ENCODE measurements around the gene ATP6V1E1.

Gene ATP6V1E1

DNA sequence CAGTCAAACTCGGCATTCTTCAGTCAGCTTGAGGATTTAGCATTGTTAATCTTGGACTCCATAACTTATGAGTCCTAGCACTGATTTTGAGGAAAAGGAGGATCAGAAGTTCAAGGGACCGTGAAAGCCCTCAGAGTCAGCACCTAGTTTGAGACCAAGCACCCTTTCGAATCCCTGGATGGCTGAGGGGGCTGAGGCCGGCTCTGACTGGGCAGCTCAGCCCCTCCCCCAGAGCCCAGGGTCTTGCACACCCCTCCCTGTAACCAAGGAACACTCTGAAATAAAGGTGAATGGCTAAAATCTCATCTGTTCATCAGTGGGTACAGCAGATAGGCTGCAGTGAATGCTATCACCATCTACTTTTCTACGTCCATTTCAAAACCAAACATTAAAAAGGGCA, 38.0 kb downstream of the ATP6V1E1 start:
- POLR2A ChIA-PET = no interaction called here
- CTCF ChIA-PET = no interaction called here
- TF ChIP-seq, protein P1, sequence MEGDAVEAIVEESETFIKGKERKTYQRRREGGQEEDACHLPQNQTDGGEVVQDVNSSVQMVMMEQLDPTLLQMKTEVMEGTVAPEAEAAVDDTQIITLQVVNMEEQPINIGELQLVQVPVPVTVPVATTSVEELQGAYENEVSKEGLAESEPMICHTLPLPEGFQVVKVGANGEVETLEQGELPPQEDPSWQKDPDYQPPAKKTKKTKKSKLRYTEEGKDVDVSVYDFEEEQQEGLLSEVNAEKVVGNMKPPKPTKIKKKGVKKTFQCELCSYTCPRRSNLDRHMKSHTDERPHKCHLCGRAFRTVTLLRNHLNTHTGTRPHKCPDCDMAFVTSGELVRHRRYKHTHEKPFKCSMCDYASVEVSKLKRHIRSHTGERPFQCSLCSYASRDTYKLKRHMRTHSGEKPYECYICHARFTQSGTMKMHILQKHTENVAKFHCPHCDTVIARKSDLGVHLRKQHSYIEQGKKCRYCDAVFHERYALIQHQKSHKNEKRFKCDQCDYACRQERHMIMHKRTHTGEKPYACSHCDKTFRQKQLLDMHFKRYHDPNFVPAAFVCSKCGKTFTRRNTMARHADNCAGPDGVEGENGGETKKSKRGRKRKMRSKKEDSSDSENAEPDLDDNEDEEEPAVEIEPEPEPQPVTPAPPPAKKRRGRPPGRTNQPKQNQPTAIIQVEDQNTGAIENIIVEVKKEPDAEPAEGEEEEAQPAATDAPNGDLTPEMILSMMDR (IDR thresholded peaks at IDR 0.05; ENCODE audit: control extremely low read depth, extremely low read depth, low read depth, missing control alignments) = no peak
- DNase-seq (ENCODE audit: extremely low spot score) = no peak

DNA sequence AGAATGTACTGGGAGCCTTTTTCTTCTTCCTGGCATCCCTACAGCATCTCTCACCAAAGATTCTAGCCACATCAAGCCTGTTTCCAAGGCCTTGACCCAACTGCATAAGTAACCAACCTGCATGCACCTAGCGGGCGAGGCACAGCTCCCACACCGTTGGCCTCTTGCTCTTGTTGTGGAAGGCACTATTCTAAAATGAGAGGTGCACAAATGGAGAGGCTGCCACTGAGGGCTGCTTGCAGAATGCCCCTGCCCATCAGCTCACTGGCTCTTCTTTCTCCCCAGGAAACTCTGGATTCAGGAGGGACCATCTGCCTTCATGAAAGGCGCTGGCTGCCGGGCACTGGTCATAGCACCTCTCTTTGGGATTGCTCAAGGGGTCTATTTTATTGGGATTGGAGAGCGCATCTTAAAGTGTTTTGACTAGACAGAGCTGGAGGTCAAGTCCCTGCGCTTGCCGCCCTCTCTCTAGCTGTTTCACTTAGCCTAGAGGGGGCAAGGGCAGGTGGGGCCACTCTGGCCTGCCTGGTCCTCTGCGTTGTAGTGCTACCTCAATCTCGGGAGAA, 38.7 kb downstream of the ATP6V1E1 start:
- DNase-seq (ENCODE audit: extremely low spot score) = no peak
- TF ChIP-seq, protein P1 (IDR thresholded peaks at IDR 0.05; ENCODE audit: control extremely low read depth, extremely low read depth, low read depth, missing control alignments) = no peak
- ChIA-PET CTCF (no interaction called here), POLR2A (interaction anchor here (0.6 kb wide), 1 partner anchor 52 kb away, joined by 8 read pairs; no protein-coding TSS in a partner anchor)

DNA sequence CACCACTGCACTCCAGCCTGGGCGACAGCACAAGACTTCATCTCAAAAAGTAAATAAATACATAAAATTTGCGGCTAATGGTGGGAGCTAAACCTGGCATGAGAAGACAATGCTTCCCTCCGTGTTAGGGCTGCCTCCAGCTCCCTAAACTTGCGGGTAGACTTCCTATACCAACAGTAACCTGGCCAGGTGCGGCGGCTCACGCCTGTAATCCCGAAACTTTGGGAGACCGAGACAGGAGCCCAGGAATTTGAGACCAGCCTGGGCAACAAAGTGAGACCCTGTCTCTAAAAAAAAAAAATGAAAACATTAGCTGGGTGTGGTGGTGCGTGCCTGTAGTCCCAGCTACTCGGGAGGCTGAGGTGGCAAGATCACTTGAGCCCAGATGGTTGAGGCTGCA, 39.9 kb downstream of the ATP6V1E1 start:
- ChIA-PET CTCF (interaction anchor here (1.5 kb wide), 2 partner anchors 12 to 154 kb away, joined by 3 to 4 read pairs; no protein-coding TSS in a partner anchor), POLR2A (no interaction called here)
- TF ChIP-seq, protein P1 (IDR thresholded peaks at IDR 0.05; ENCODE audit: control extremely low read depth, extremely low read depth, low read depth, missing control alignments) = no peak
- no peak for DNase-seq (ENCODE audit: extremely low spot score)

DNA sequence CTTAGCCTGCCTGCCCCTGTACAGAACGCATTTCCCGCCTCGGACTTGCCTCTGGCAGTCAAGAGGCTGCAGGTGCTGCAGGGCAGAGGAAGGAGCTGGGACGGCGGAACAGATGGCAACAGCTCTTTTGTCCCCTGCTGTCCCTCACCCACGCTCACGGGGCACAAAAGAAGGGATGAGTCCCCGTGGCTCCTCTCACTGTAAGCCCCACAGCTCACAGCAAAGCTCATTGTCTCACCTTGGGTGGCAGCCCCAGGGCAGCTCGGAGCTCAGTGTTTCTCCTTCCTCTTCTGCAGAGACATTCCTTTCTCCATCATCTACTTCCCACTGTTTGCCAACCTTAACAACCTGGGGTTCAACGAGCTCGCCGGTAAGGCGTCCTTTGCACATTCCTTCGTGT, 40.9 kb downstream of the ATP6V1E1 start:
- CTCF ChIA-PET = interaction anchor here (1.5 kb wide), 2 partner anchors 11 to 155 kb away, joined by 3 to 4 read pairs; no protein-coding TSS in a partner anchor
- POLR2A ChIA-PET = no interaction called here
- TF ChIP-seq, protein P1 (IDR thresholded peaks at IDR 0.05; ENCODE audit: control extremely low read depth, extremely low read depth, low read depth, missing control alignments) = no peak
- no peak for DNase-seq (ENCODE audit: extremely low spot score)

DNA sequence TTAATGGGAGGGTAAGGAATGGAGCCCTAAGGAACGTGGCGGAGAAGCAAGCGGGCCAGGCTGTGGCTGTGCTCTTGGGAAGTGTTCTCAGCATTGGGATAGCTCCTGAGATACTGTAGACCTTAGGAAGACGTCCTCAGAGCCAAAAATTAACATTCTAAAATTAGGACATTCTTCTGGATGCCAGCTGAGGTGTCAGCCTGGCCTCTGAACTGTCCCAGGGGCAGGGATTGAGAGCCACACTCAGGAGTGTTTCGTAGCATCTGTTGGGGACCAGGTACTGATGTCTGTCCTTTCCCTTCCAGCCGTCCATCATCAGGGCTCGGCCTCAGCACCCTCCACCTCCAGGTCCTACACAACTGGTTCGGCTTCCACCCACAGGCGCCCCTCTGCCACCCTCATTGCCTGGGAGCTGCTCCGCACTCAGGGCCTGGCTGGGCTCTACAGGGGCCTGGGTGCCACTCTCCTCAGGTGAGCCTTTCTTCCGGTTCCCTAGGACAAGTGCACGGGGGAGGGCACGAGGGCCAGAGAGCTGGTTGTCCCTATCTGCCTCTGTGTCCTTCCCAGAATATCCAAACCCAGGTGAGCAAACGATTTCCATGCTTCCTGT, 41.6 kb downstream of the ATP6V1E1 start:
- POLR2A ChIA-PET = no interaction called here
- no peak for DNase-seq (ENCODE audit: extremely low spot score)
- CTCF ChIA-PET = interaction anchor here (1.5 kb wide), 2 partner anchors 10 to 156 kb away, joined by 3 to 4 read pairs; no protein-coding TSS in a partner anchor
- TF ChIP-seq, protein P1 (IDR thresholded peaks at IDR 0.05; ENCODE audit: control extremely low read depth, extremely low read depth, low read depth, missing control alignments) = no peak

DNA sequence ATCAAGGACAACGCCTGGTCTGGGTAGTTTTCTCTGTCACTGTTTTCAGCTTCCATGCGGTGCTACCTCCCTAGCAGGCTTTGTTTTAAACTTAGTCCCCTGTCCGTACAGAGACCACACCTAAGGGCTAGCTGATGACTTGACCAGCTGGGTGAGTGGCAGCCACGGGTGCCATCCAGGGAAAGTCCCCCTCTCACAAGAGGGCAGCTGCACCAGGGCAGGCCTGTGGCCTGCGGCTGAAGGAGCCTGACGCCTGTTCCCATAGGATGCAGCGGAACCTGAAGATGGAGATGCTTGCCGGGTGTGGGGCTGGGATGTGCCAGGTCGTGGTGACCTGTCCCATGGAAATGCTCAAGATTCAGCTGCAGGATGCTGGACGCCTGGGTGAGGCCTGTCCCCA, 45.4 kb downstream of the ATP6V1E1 start:
- ChIA-PET CTCF (no interaction called here), POLR2A (no interaction called here)
- TF ChIP-seq, protein P1 (IDR thresholded peaks at IDR 0.05; ENCODE audit: control extremely low read depth, extremely low read depth, low read depth, missing control alignments) = no peak
- no peak for DNase-seq (ENCODE audit: extremely low spot score)

Data from GM10248 (cell line).